ENCODE measurements around the gene PIEZO1.
A peak's percentile ranks its signal among the peaks of the same experiment; 100 is the strongest.

PIEZO1 gene

GRCh38 chr16:88748364-88748763, 36.7 kb downstream of the PIEZO1 start:
- no peak for DNase-seq

- peak; percentile 28 for DNase-seq
These were observed 37.3 kb downstream of the PIEZO1 start for GRCh38 chr16:88747588-88748301.

GRCh38 chr16:88746506-88746905, 38.5 kb downstream of the PIEZO1 start:
- DNase-seq, result no peak

- no peak for DNase-seq
These were observed 40.2 kb downstream of the PIEZO1 start for GRCh38 chr16:88744577-88745521.

- peak; percentile 88 for DNase-seq
These were observed 41.1 kb downstream of the PIEZO1 start for GRCh38 chr16:88743693-88744576.

- DNase-seq, result no peak
These were observed 42.0 kb downstream of the PIEZO1 start for GRCh38 chr16:88742896-88743605.

GRCh38 chr16:88741368-88741767, 43.7 kb downstream of the PIEZO1 start:
- DNase-seq, result no peak

- DNase-seq, result no peak
These were observed 44.3 kb downstream of the PIEZO1 start for GRCh38 chr16:88740727-88741055.

- DNase-seq, result no peak
These were observed 44.9 kb downstream of the PIEZO1 start for GRCh38 chr16:88739977-88740726.

GRCh38 chr16:88739139-88739976, 45.7 kb downstream of the PIEZO1 start:
- no peak for DNase-seq

GRCh38 chr16:88738151-88739084, 46.6 kb downstream of the PIEZO1 start:
- no peak for DNase-seq

- peak; percentile 82 for DNase-seq
These were observed 47.5 kb downstream of the PIEZO1 start for GRCh38 chr16:88737298-88738150.

- no peak for DNase-seq
These were observed 48.5 kb downstream of the PIEZO1 start for GRCh38 chr16:88736496-88736895.

GRCh38 chr16:88736088-88736487, 48.9 kb downstream of the PIEZO1 start:
- no peak for DNase-seq

- DNase-seq, result no peak
These were observed 49.4 kb downstream of the PIEZO1 start for GRCh38 chr16:88735616-88736015.

- DNase-seq, result no peak
These were observed 49.9 kb downstream of the PIEZO1 start for GRCh38 chr16:88735121-88735520.

GRCh38 chr16:88734361-88734728, 50.7 kb downstream of the PIEZO1 start:
- no peak for DNase-seq

- no peak for DNase-seq
These were observed 51.2 kb downstream of the PIEZO1 start for GRCh38 chr16:88733630-88734360.
